ENCODE measurements around the gene COL19A1.

Gene COL19A1

GRCh38 chr6:70171236-70171635, 304.9 kb downstream of the COL19A1 start:
- H3K9ac ChIP-seq (ENCODE audit: low read length in 5 of 5), result no peak overlapping the region
- H3K27me3 ChIP-seq (ENCODE audit: control insufficient read depth in 5 of 5, insufficient read depth in 4 of 5, low read length in 5 of 5), result peaks cover 0 to 2% (median 0%) of the 10 kb centered on the region in 5 donors
- H3K9me3 ChIP-seq (ENCODE audit: control insufficient read depth in 5 of 5, low read length in 5 of 5), result no peaks in the 10 kb centered on the region
- H3K4me3 ChIP-seq (ENCODE audit: low read depth in 1 of 5, low read length in 5 of 5), result no peak overlapping the region
- peaks cover 0 to 3% (median 0%) of the 10 kb centered on the region in 5 donors for H3K4me1 ChIP-seq (ENCODE audit: control insufficient read depth in 5 of 5, insufficient read depth in 5 of 5, low read length in 5 of 5)
- H3K27ac ChIP-seq (ENCODE audit: low read depth, low read length), result no peak overlapping the region
- H3K36me3 ChIP-seq (ENCODE audit: control insufficient read depth in 5 of 5, insufficient read depth in 5 of 5, low read length in 5 of 5), result no peaks in the 10 kb centered on the region

- Histone ChIP-seq H3K27me3 (ENCODE audit: control insufficient read depth in 5 of 5, insufficient read depth in 4 of 5, low read length in 5 of 5) (no peaks in the 10 kb centered on the region), H3K4me3 (ENCODE audit: low read depth in 1 of 5, low read length in 5 of 5) (no peak overlapping the region), H3K9ac (ENCODE audit: low read length in 5 of 5) (no peak overlapping the region), H3K9me3 (ENCODE audit: control insufficient read depth in 5 of 5, low read length in 5 of 5) (no peaks in the 10 kb centered on the region), H3K36me3 (ENCODE audit: control insufficient read depth in 5 of 5, insufficient read depth in 5 of 5, low read length in 5 of 5) (no peaks in the 10 kb centered on the region), H3K4me1 (ENCODE audit: control insufficient read depth in 5 of 5, insufficient read depth in 5 of 5, low read length in 5 of 5) (no peaks in the 10 kb centered on the region), H3K27ac (ENCODE audit: low read depth, low read length) (no peak overlapping the region)
Measured at GRCh38 chr6:70172252-70172651, 305.9 kb downstream of the COL19A1 start.

GRCh38 chr6:70175770-70176169, 309.4 kb downstream of the COL19A1 start:
- H3K36me3 ChIP-seq (ENCODE audit: control insufficient read depth in 5 of 5, insufficient read depth in 5 of 5, low read length in 5 of 5), result no peaks in the 10 kb centered on the region
- no peak overlapping the region for H3K9ac ChIP-seq (ENCODE audit: low read length in 5 of 5)
- peaks cover 0 to 8% (median 3%) of the 10 kb centered on the region in 5 donors for H3K9me3 ChIP-seq (ENCODE audit: control insufficient read depth in 5 of 5, low read length in 5 of 5)

GRCh38 chr6:70176842-70177550, 310.6 kb downstream of the COL19A1 start:
- peaks cover 0 to 8% (median 3%) of the 10 kb centered on the region in 5 donors for H3K9me3 ChIP-seq (ENCODE audit: control insufficient read depth in 5 of 5, low read length in 5 of 5)
- H3K4me3 ChIP-seq (ENCODE audit: low read depth in 1 of 5, low read length in 5 of 5), result no peak overlapping the region
- no peaks in the 10 kb centered on the region for H3K27me3 ChIP-seq (ENCODE audit: control insufficient read depth in 5 of 5, insufficient read depth in 4 of 5, low read length in 5 of 5)
- no peaks in the 10 kb centered on the region for H3K4me1 ChIP-seq (ENCODE audit: control insufficient read depth in 5 of 5, insufficient read depth in 5 of 5, low read length in 5 of 5)
- no peaks in the 10 kb centered on the region for H3K36me3 ChIP-seq (ENCODE audit: control insufficient read depth in 5 of 5, insufficient read depth in 5 of 5, low read length in 5 of 5)
- H3K27ac ChIP-seq (ENCODE audit: low read depth, low read length), result no peak overlapping the region
- no peak overlapping the region for H3K9ac ChIP-seq (ENCODE audit: low read length in 5 of 5)

More at GRCh38 chr6:70175770-70176169, 309.4 kb downstream of the COL19A1 start:
- Histone ChIP-seq H3K4me1 (ENCODE audit: control insufficient read depth in 5 of 5, insufficient read depth in 5 of 5, low read length in 5 of 5) (no peaks in the 10 kb centered on the region), H3K4me3 (ENCODE audit: low read depth in 1 of 5, low read length in 5 of 5) (no peak overlapping the region), H3K27me3 (ENCODE audit: control insufficient read depth in 5 of 5, insufficient read depth in 4 of 5, low read length in 5 of 5) (no peaks in the 10 kb centered on the region), H3K27ac (ENCODE audit: low read depth, low read length) (no peak overlapping the region)

- Histone ChIP-seq H3K27me3 (ENCODE audit: control insufficient read depth in 5 of 5, insufficient read depth in 4 of 5, low read length in 5 of 5) (no peaks in the 10 kb centered on the region), H3K4me1 (ENCODE audit: control insufficient read depth in 5 of 5, insufficient read depth in 5 of 5, low read length in 5 of 5) (no peaks in the 10 kb centered on the region), H3K36me3 (ENCODE audit: control insufficient read depth in 5 of 5, insufficient read depth in 5 of 5, low read length in 5 of 5) (no peaks in the 10 kb centered on the region), H3K9ac (ENCODE audit: low read length in 5 of 5) (no peak overlapping the region), H3K27ac (ENCODE audit: low read depth, low read length) (no peak overlapping the region), H3K4me3 (ENCODE audit: low read depth in 1 of 5, low read length in 5 of 5) (no peak overlapping the region), H3K9me3 (ENCODE audit: control insufficient read depth in 5 of 5, low read length in 5 of 5) (peaks cover 0 to 8% (median 3%) of the 10 kb centered on the region in 5 donors)
Measured at GRCh38 chr6:70180183-70180900, 314.0 kb downstream of the COL19A1 start.

- Histone ChIP-seq H3K4me1 (ENCODE audit: control insufficient read depth in 5 of 5, insufficient read depth in 5 of 5, low read length in 5 of 5) (no peaks in the 10 kb centered on the region), H3K9me3 (ENCODE audit: control insufficient read depth in 5 of 5, low read length in 5 of 5) (peaks cover 0 to 8% (median 3%) of the 10 kb centered on the region in 5 donors), H3K27ac (ENCODE audit: low read depth, low read length) (no peak overlapping the region), H3K36me3 (ENCODE audit: control insufficient read depth in 5 of 5, insufficient read depth in 5 of 5, low read length in 5 of 5) (no peaks in the 10 kb centered on the region), H3K4me3 (ENCODE audit: low read depth in 1 of 5, low read length in 5 of 5) (no peak overlapping the region), H3K9ac (ENCODE audit: low read length in 5 of 5) (no peak overlapping the region), H3K27me3 (ENCODE audit: control insufficient read depth in 5 of 5, insufficient read depth in 4 of 5, low read length in 5 of 5) (no peaks in the 10 kb centered on the region)
Measured at GRCh38 chr6:70180901-70181599, 314.7 kb downstream of the COL19A1 start.

GRCh38 chr6:70183538-70183937, 317.2 kb downstream of the COL19A1 start:
- H3K4me1 ChIP-seq (ENCODE audit: control insufficient read depth in 5 of 5, insufficient read depth in 5 of 5, low read length in 5 of 5), result no peaks in the 10 kb centered on the region
- H3K9me3 ChIP-seq (ENCODE audit: control insufficient read depth in 5 of 5, low read length in 5 of 5), result peaks cover 0 to 8% (median 3%) of the 10 kb centered on the region in 5 donors
- H3K27me3 ChIP-seq (ENCODE audit: control insufficient read depth in 5 of 5, insufficient read depth in 4 of 5, low read length in 5 of 5), result no peaks in the 10 kb centered on the region
- H3K4me3 ChIP-seq (ENCODE audit: low read depth in 1 of 5, low read length in 5 of 5), result no peak overlapping the region
- no peaks in the 10 kb centered on the region for H3K36me3 ChIP-seq (ENCODE audit: control insufficient read depth in 5 of 5, insufficient read depth in 5 of 5, low read length in 5 of 5)
- H3K27ac ChIP-seq (ENCODE audit: low read depth, low read length), result no peak overlapping the region
- H3K9ac ChIP-seq (ENCODE audit: low read length in 5 of 5), result no peak overlapping the region

GRCh38 chr6:70184723-70185122, 318.4 kb downstream of the COL19A1 start:
- Histone ChIP-seq H3K27ac (ENCODE audit: low read depth, low read length) (no peak overlapping the region), H3K9me3 (ENCODE audit: control insufficient read depth in 5 of 5, low read length in 5 of 5) (peaks cover 0 to 8% (median 3%) of the 10 kb centered on the region in 5 donors), H3K36me3 (ENCODE audit: control insufficient read depth in 5 of 5, insufficient read depth in 5 of 5, low read length in 5 of 5) (no peaks in the 10 kb centered on the region), H3K4me1 (ENCODE audit: control insufficient read depth in 5 of 5, insufficient read depth in 5 of 5, low read length in 5 of 5) (no peaks in the 10 kb centered on the region), H3K4me3 (ENCODE audit: low read depth in 1 of 5, low read length in 5 of 5) (no peak overlapping the region), H3K27me3 (ENCODE audit: control insufficient read depth in 5 of 5, insufficient read depth in 4 of 5, low read length in 5 of 5) (no peaks in the 10 kb centered on the region), H3K9ac (ENCODE audit: low read length in 5 of 5) (no peak overlapping the region)

- H3K4me3 ChIP-seq (ENCODE audit: low read depth in 1 of 5, low read length in 5 of 5), result no peak overlapping the region
Measured at GRCh38 chr6:70186461-70186860, 320.1 kb downstream of the COL19A1 start.

GRCh38 chr6:70188202-70188601, 321.8 kb downstream of the COL19A1 start:
- no peaks in the 10 kb centered on the region for H3K4me1 ChIP-seq (ENCODE audit: control insufficient read depth in 5 of 5, insufficient read depth in 5 of 5, low read length in 5 of 5)
- peaks cover 0 to 2% (median 0%) of the 10 kb centered on the region in 5 donors for H3K27me3 ChIP-seq (ENCODE audit: control insufficient read depth in 5 of 5, insufficient read depth in 4 of 5, low read length in 5 of 5)
- no peaks in the 10 kb centered on the region for H3K9me3 ChIP-seq (ENCODE audit: control insufficient read depth in 5 of 5, low read length in 5 of 5)
- H3K9ac ChIP-seq (ENCODE audit: low read length in 5 of 5), result no peak overlapping the region
- no peak overlapping the region for H3K27ac ChIP-seq (ENCODE audit: low read depth, low read length)
- H3K36me3 ChIP-seq (ENCODE audit: control insufficient read depth in 5 of 5, insufficient read depth in 5 of 5, low read length in 5 of 5), result no peaks in the 10 kb centered on the region
- no peak overlapping the region for H3K4me3 ChIP-seq (ENCODE audit: low read depth in 1 of 5, low read length in 5 of 5)

More at GRCh38 chr6:70186461-70186860, 320.1 kb downstream of the COL19A1 start:
- H3K9ac ChIP-seq (ENCODE audit: low read length in 5 of 5), result no peak overlapping the region
- no peak overlapping the region for H3K27ac ChIP-seq (ENCODE audit: low read depth, low read length)
- no peaks in the 10 kb centered on the region for H3K27me3 ChIP-seq (ENCODE audit: control insufficient read depth in 5 of 5, insufficient read depth in 4 of 5, low read length in 5 of 5)
- no peaks in the 10 kb centered on the region for H3K9me3 ChIP-seq (ENCODE audit: control insufficient read depth in 5 of 5, low read length in 5 of 5)
- H3K36me3 ChIP-seq (ENCODE audit: control insufficient read depth in 5 of 5, insufficient read depth in 5 of 5, low read length in 5 of 5), result no peaks in the 10 kb centered on the region
- no peaks in the 10 kb centered on the region for H3K4me1 ChIP-seq (ENCODE audit: control insufficient read depth in 5 of 5, insufficient read depth in 5 of 5, low read length in 5 of 5)
